GM10266 (cell line): Measurements from ENCODE around the gene MFNG.

Source experiments
- DNase-seq: peaks from one replicate; pipeline ENCODE4 v3.0.0; 2012; ENCODE audit errors: extremely low spot score
- TF ChIP-seq, protein P1 (sequence below): IDR thresholded peaks from 2 replicates; pipeline ENCODE4 v1.5.1; 2012; ENCODE audit warnings: mild to moderate bottlenecking, low read depth; ENCODE audit not compliant: control insufficient read depth, insufficient read depth; ENCODE audit errors: missing control alignments

Gene MFNG

DNA sequence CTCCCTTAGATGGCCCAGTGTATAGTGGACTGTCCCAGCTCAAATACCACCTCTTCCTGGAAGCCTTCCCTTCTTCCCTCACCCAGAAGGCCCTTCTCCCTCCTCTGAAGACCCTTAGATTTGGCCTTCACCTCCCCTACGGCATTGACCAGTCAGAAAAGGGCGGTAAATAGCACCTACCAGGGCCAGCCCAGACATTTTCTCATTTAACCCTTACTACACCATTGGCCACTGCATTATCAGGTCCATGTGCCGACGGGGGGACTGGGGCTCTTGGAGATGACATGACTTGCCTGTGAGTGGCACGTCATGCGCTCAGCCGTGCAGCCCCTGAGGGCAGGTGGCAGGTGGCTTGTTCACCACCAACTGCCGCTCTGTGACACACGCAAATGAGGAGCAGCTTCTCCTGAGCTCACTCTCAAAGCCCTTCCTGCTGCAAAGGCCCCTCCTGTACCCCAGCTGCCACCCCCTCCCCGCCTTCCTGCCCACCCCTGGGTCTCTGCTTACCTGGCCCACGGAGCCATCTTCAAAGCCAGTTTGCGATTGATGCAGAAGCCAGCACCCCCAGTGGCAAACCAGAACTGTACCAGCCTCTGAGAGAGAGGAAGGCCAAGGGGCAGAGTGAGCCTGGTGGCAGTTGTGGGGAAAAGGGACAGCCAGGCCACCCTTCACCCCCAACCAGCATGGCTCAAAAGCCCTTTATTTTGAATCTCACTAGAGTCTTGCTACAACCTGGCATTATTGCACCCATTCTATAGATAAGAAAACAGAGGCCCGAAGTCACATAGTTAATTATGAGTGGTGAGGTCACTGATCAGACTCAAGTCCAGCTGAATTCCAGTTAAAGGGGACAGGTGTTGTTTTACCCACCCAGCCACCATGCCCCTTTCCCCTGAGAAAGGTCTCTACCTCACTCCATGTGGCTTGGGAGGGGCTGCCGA is 9.5 kb downstream of the MFNG start:
- TF ChIP-seq, protein P1, sequence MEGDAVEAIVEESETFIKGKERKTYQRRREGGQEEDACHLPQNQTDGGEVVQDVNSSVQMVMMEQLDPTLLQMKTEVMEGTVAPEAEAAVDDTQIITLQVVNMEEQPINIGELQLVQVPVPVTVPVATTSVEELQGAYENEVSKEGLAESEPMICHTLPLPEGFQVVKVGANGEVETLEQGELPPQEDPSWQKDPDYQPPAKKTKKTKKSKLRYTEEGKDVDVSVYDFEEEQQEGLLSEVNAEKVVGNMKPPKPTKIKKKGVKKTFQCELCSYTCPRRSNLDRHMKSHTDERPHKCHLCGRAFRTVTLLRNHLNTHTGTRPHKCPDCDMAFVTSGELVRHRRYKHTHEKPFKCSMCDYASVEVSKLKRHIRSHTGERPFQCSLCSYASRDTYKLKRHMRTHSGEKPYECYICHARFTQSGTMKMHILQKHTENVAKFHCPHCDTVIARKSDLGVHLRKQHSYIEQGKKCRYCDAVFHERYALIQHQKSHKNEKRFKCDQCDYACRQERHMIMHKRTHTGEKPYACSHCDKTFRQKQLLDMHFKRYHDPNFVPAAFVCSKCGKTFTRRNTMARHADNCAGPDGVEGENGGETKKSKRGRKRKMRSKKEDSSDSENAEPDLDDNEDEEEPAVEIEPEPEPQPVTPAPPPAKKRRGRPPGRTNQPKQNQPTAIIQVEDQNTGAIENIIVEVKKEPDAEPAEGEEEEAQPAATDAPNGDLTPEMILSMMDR = no peak
- no peak for DNase-seq

DNA sequence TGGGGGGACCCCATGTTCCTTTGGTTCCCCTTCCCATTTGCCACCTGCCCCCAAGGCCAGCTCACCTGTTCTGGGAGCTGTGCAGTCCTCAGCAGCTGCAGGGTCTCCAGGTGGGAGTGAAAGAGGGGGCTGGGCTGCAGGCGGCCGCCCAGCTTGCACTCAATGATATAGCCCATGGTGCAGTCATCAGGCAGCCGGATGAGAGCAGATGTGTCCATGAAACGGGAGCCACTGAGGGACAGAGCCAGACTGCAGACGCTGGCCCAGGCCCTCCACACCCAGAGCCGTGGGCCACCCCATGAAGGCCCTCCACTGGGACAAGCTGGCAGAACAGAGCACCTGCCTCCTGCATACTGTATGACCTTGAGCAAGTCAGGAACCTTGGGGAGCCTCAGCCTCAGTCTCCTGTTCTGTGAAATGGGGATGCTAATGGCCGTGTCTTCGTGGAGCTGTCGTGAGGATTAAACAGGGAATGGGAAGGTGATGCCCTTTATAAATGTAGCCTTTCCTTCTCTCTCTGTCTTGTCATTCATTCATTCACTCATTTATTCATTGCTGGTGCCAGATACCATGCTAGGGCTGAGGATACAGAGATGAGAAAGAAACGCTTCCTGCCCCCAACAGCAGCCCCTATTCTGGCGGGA is 11.6 kb downstream of the MFNG start:
- TF ChIP-seq, protein P1 = no peak
- DNase-seq = no peak

DNA sequence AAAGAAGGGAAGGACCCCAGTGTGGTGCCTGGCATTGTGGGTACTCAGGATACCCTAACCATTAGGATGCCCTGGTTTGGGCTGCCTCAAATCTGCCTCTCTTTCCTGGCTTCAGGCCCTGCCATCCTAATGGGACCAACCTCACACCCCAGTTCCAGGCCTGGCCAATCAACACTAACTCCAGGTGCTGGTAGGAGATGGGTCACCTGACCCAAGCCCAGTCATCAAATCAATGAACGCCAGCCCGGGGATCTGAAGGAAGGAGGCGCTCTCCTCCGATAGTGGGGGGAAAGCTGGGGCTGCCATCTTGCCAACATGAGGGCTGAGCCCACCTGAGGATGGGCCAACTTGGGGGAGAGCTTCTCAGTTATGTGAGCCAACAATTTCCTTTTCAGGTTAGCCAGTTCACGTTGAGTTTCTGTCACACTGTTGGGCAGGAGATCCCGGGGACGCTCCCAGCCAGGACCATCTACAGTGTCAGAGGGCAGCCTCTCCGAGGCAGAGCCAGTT is 12.7 kb downstream of the MFNG start:
- DNase-seq = no peak

DNA sequence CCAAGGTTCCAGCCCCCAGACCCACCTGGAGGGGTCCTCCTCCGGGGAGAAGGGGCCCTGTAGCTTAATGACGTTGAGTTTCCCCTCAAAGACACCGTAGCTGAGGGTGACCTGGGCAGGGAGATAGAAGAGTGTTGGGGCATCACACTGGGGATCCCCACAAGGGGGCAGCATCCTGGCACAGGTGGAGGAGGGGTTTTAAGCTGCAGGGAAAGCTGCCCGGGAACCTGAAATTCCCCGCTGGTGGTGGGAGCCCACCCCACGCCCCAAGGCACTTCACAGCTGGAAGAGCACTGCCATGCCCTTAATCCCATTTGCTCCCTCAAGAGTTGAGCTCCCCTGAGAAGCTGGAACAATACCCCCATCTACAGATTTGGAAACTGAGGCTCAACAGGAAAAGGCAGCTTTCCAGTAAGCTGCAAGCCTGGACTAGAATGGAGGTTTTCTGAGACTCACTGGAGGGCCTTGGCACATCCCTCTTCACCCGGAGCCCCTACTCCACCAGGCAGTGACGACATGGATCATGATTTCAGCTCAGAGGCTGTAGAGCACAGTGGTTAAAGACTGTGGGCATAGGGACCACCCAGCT is 13.7 kb downstream of the MFNG start:
- DNase-seq = no peak
- TF ChIP-seq, protein P1 = peak; percentile 62

More for the DNA sequence above, 12.7 kb downstream of the MFNG start:
- TF ChIP-seq, protein P1 = no peak

DNA sequence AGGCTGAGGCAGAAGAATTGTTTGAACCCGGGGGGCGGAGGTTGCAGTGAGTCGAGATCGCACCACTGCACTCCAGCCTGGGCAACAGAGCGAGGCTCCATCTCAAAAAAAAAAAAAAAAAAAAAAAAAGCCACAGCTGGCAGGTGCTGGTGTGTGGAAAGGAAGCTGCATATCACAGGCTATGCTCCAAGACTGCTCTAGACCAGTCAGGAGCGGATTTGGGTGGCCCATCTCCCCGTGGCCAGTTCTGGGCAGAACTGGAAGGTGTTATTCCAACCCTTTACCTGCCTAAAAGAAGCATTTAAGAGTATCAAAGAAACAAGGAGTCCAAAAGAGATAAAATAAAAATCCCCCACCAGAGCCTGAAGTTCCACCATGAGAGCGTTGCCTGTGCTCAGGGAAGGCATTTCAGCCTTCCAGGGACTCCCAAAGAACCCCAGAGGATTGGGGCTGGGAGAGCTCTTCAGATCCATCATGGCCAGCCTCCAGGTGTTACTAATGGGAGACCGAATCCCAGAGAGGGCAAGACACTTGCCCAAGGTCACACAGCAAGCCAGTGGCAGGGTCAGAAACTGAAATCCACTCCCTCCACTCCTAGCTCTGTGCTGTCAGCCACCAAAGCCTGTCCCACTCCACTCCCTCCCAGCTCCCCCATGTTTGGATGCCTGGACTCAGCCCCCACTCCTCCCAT is 14.3 kb downstream of the MFNG start:
- DNase-seq = no peak
- TF ChIP-seq, protein P1 = no peak

DNA sequence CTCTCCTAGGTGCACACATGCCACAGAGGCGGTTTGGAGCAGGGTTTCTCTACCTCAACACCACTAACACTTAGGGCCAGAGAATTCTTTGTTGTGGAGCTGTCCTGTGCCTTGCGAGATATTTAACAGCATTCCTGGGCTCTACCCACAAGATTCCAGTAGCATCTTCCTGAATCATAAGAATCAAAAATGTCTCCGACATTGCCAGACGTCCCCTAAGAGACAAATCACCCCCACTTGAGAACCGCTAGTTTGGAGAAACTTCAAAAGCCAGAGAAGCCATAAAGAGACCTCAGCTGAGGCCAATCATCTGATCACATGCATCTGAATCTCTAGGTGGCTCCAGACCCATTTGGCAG is 16.1 kb downstream of the MFNG start:
- DNase-seq = no peak
- TF ChIP-seq, protein P1 = no peak
